Subcutaneous abdominal adipose tissue (tissue), 5 donors: ENCODE measurements around the gene RIC1.
"Not testable (repeated sequence)": the region's sequence is repeated elsewhere in the genome, so short reads cannot be mapped to it uniquely, and the experiment has no call there.

Source experiments
- H3K27ac ChIP-seq: one replicate; pipeline ENCODE4 v1.7.0; 2013; ENCODE audit warnings: low read depth, mild to moderate bottlenecking, inconsistent platforms, low read length, moderate library complexity
- H3K27me3 ChIP-seq, 5 donors: one replicate each; pipeline ENCODE4 v1.7.0; 2013; ENCODE audit warnings: low read length in 5 of 5, inconsistent platforms in 1 of 5; ENCODE audit not compliant: control insufficient read depth in 5 of 5, insufficient read depth in 4 of 5
- H3K36me3 ChIP-seq, 5 donors: one replicate each; pipeline ENCODE4 v1.7.0; 2013; ENCODE audit warnings: low read length in 5 of 5; ENCODE audit not compliant: control insufficient read depth in 5 of 5, insufficient read depth in 5 of 5
- H3K4me1 ChIP-seq, 5 donors: one replicate each; pipeline ENCODE4 v1.7.0; 2013; ENCODE audit warnings: low read length in 5 of 5, mild to moderate bottlenecking in 3 of 5, moderate library complexity in 1 of 5; ENCODE audit not compliant: control insufficient read depth in 5 of 5, insufficient read depth in 5 of 5
- H3K4me3 ChIP-seq, 5 donors: one replicate each; pipeline ENCODE4 v1.7.0; 2013; ENCODE audit warnings: low read length in 5 of 5, low read depth in 1 of 5
- H3K9ac ChIP-seq, 5 donors: one replicate each; pipeline ENCODE4 v1.7.0; 2013; ENCODE audit warnings: low read length in 5 of 5, mild to moderate bottlenecking in 4 of 5, moderate library complexity in 3 of 5
- H3K9me3 ChIP-seq, 5 donors: one replicate each; pipeline ENCODE4 v1.7.0; 2013; ENCODE audit warnings: low read length in 5 of 5; ENCODE audit not compliant: control insufficient read depth in 5 of 5
- donor health status: healthy.
- donor health status: healthy.
- donor health status: healthy.
- donor health status: healthy.
- donor health status: healthy.

Gene RIC1

GRCh38 chr9:5621327-5621726 is 7.6 kb upstream of the RIC1 start:
- no peaks in the 10 kb centered on the region for H3K36me3 ChIP-seq
- no peak overlapping the region for H3K9ac ChIP-seq
- no peak overlapping the region for H3K27ac ChIP-seq
- H3K4me1 ChIP-seq, result peaks cover 0 to 28% (median 11%) of the 10 kb centered on the region in 5 donors
- H3K9me3 ChIP-seq, result no peaks in the 10 kb centered on the region
- H3K4me3 ChIP-seq, result no peak overlapping the region
- no peaks in the 10 kb centered on the region for H3K27me3 ChIP-seq

- no peak overlapping the region for H3K4me3 ChIP-seq
- no peaks in the 10 kb centered on the region for H3K9me3 ChIP-seq
- no peaks in the 10 kb centered on the region for H3K27me3 ChIP-seq
- H3K27ac ChIP-seq, result no peak overlapping the region
- no peak overlapping the region for H3K9ac ChIP-seq
- H3K36me3 ChIP-seq, result no peaks in the 10 kb centered on the region
- H3K4me1 ChIP-seq, result peaks cover 0 to 34% (median 17%) of the 10 kb centered on the region in 5 donors
Observed at GRCh38 chr9:5622016-5622415, 6.9 kb upstream of the RIC1 start.

- no peak overlapping the region for H3K4me3 ChIP-seq
- H3K4me1 ChIP-seq, result peaks cover 0 to 46% (median 28%) of the 10 kb centered on the region in 5 donors
- H3K27ac ChIP-seq, result no peak overlapping the region
- H3K36me3 ChIP-seq, result no peaks in the 10 kb centered on the region
- no peak overlapping the region for H3K9ac ChIP-seq
- H3K27me3 ChIP-seq, result no peaks in the 10 kb centered on the region
- H3K9me3 ChIP-seq, result no peaks in the 10 kb centered on the region
Observed at GRCh38 chr9:5624655-5625054, 4.3 kb upstream of the RIC1 start.

GRCh38 chr9:5626727-5627634 is 1.9 kb upstream of the RIC1 start:
- H3K27ac ChIP-seq, result peak overlapping the region; percentile 80
- H3K4me1 ChIP-seq, result peaks cover 0 to 54% (median 35%) of the 10 kb centered on the region in 5 donors
- no peaks in the 10 kb centered on the region for H3K27me3 ChIP-seq
- H3K9me3 ChIP-seq, result no peaks in the 10 kb centered on the region
- H3K9ac ChIP-seq, result peak overlapping the region in 3 of 5 donors; percentile 28 to 50 (median 47)
- H3K4me3 ChIP-seq, result peak overlapping the region; percentile 82 to 96 (median 86)
- no peaks in the 10 kb centered on the region for H3K36me3 ChIP-seq

GRCh38 chr9:5627686-5628085 is 1.2 kb upstream of the RIC1 start:
- peak overlapping the region; percentile 82 to 96 (median 86) for H3K4me3 ChIP-seq
- H3K9me3 ChIP-seq, H3K27me3 ChIP-seq, H3K36me3 ChIP-seq: not testable (repeated sequence)
- peak overlapping the region; percentile 80 for H3K27ac ChIP-seq
- peaks cover 0 to 59% (median 35%) of the 10 kb centered on the region in 5 donors for H3K4me1 ChIP-seq
- H3K9ac ChIP-seq, result peak overlapping the region in 4 of 5 donors; percentile 62 to 93 (median 84)

- peak overlapping the region; percentile 82 to 96 (median 86) for H3K4me3 ChIP-seq
- no peaks in the 10 kb centered on the region for H3K9me3 ChIP-seq
- H3K9ac ChIP-seq, result peak overlapping the region; percentile 62 to 93 (median 79)
- no peaks in the 10 kb centered on the region for H3K36me3 ChIP-seq
- peak overlapping the region; percentile 80 for H3K27ac ChIP-seq
- no peaks in the 10 kb centered on the region for H3K27me3 ChIP-seq
- peaks cover 0 to 61% (median 38%) of the 10 kb centered on the region in 5 donors for H3K4me1 ChIP-seq
Observed at GRCh38 chr9:5628183-5628529, 751 bp upstream of the RIC1 start.

- peak overlapping the region; percentile 80 for H3K27ac ChIP-seq
- H3K27me3 ChIP-seq, result no peaks in the 10 kb centered on the region
- peaks cover 0 to 64% (median 40%) of the 10 kb centered on the region in 5 donors for H3K4me1 ChIP-seq
- H3K9ac ChIP-seq, result peak overlapping the region; percentile 31 to 92 (median 87)
- H3K4me3 ChIP-seq, result peak overlapping the region; percentile 86 to 96 (median 88)
- H3K36me3 ChIP-seq, result no peaks in the 10 kb centered on the region
- no peaks in the 10 kb centered on the region for H3K9me3 ChIP-seq
Observed at GRCh38 chr9:5629312-5630080, 589 bp downstream of the RIC1 start.

- peak overlapping the region; percentile 31 to 92 (median 87) for H3K9ac ChIP-seq
- no peaks in the 10 kb centered on the region for H3K36me3 ChIP-seq
- peak overlapping the region; percentile 86 to 96 (median 88) for H3K4me3 ChIP-seq
- H3K9me3 ChIP-seq, result peaks cover 0 to 2% (median 0%) of the 10 kb centered on the region in 5 donors
- H3K27ac ChIP-seq, result peak overlapping the region; percentile 80
- peaks cover 0 to 63% (median 40%) of the 10 kb centered on the region in 5 donors for H3K4me1 ChIP-seq
- H3K27me3 ChIP-seq, result no peaks in the 10 kb centered on the region
Observed at GRCh38 chr9:5630081-5630507, 1.2 kb downstream of the RIC1 start.

GRCh38 chr9:5631026-5631425 is 2.1 kb downstream of the RIC1 start:
- Histone ChIP-seq H3K36me3 (no peaks in the 10 kb centered on the region), H3K9me3 (peaks cover 0 to 10% (median 7%) of the 10 kb centered on the region in 5 donors), H3K27me3 (no peaks in the 10 kb centered on the region), H3K27ac (no peak overlapping the region), H3K9ac (peak overlapping the region in 1 of 5 donors; percentile 32), H3K4me1 (peaks cover 0 to 53% (median 36%) of the 10 kb centered on the region in 5 donors), H3K4me3 (peak overlapping the region in 1 of 5 donors; percentile 86)
